ENCODE data around the gene ZCCHC7.

Gene ZCCHC7

DNA sequence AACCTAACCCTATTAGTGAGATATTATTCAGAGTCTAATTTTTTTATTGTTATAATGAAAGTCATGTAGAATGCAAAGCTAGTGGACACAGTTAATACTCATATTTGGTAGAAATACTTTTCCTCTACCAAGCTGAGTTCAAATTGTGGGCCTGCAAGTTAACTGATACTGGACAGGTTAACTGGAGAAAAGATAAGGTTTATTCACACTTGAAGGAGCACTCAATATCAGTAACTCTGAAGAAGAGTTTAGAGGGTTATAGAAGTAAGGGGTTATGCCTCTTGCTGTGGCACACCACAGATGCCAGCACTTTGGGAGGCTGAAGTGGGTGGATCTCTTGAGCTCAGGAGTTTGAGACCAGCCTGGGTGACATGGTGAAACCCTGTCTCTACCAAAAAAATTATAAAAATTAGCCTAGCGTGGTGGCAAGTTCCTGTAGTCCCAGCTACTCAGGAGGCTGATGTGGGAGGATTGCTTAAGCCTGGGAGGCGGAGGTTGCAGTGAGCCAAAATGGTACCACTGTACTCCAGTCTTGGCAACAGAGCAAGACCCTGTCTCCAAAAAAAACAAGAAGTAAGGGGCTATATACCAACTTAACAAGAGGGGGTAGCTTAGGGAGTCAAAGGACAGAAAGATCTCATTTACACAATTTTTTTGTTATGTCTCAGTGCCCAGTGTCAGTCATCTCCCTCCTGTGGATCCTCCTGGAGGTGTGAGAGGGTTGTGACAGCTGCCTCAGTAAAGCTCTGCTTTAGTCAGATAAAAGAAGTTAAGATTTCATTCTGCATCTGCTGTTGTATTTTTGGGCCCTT is 180.9 kb downstream of the ZCCHC7 start:
- no peak for TF ChIP-seq TAF1 (IDR thresholded peaks at IDR 0.05; ENCODE audit: borderline replicate concordance, insufficient read depth, low read length)
- TF ChIP-seq SIN3A (IDR thresholded peaks at IDR 0.05; ENCODE audit: borderline replicate concordance, insufficient read depth, low read length) = no peak
- TF ChIP-seq, protein P1, sequence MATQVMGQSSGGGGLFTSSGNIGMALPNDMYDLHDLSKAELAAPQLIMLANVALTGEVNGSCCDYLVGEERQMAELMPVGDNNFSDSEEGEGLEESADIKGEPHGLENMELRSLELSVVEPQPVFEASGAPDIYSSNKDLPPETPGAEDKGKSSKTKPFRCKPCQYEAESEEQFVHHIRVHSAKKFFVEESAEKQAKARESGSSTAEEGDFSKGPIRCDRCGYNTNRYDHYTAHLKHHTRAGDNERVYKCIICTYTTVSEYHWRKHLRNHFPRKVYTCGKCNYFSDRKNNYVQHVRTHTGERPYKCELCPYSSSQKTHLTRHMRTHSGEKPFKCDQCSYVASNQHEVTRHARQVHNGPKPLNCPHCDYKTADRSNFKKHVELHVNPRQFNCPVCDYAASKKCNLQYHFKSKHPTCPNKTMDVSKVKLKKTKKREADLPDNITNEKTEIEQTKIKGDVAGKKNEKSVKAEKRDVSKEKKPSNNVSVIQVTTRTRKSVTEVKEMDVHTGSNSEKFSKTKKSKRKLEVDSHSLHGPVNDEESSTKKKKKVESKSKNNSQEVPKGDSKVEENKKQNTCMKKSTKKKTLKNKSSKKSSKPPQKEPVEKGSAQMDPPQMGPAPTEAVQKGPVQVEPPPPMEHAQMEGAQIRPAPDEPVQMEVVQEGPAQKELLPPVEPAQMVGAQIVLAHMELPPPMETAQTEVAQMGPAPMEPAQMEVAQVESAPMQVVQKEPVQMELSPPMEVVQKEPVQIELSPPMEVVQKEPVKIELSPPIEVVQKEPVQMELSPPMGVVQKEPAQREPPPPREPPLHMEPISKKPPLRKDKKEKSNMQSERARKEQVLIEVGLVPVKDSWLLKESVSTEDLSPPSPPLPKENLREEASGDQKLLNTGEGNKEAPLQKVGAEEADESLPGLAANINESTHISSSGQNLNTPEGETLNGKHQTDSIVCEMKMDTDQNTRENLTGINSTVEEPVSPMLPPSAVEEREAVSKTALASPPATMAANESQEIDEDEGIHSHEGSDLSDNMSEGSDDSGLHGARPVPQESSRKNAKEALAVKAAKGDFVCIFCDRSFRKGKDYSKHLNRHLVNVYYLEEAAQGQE (IDR thresholded peaks at IDR 0.05; ENCODE audit: insufficient read depth in 1 of 2, low read depth in 2 of 2, low read length in 2 of 2) = no peak
- no peak for TF ChIP-seq POLR2AphosphoS5 (IDR thresholded peaks at IDR 0.05; ENCODE audit: low read depth, low read length)
- no peak for TF ChIP-seq FOXP2 (optimal IDR thresholded peaks at IDR 0.05; ENCODE audit: borderline replicate concordance, extremely low read depth, extremely low read length, insufficient read depth)

DNA sequence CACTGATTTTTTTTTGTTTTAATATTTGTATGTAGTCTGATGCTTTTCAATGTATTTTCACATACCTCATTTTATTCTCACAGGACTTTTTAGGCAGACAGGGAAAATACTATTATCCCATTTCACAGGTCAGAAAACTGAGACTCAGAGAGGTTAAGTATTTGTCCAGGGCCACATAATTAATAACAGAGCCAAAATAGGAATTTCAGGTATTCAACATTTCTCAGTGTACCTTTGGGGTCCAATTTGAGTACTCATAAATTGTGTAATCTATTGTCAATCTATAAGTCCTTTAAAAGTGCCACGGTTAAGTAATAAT is 181.4 kb downstream of the ZCCHC7 start:
- TF ChIP-seq FOXP2 (optimal IDR thresholded peaks at IDR 0.05; ENCODE audit: borderline replicate concordance, extremely low read depth, extremely low read length, insufficient read depth) = no peak
- TF ChIP-seq POLR2AphosphoS5 (IDR thresholded peaks at IDR 0.05; ENCODE audit: low read depth, low read length) = no peak
- TF ChIP-seq, protein P1 (IDR thresholded peaks at IDR 0.05; ENCODE audit: insufficient read depth in 1 of 2, low read depth in 2 of 2, low read length in 2 of 2) = no peak
- no peak for TF ChIP-seq TAF1 (IDR thresholded peaks at IDR 0.05; ENCODE audit: borderline replicate concordance, insufficient read depth, low read length)
- no peak for TF ChIP-seq SIN3A (IDR thresholded peaks at IDR 0.05; ENCODE audit: borderline replicate concordance, insufficient read depth, low read length)

DNA sequence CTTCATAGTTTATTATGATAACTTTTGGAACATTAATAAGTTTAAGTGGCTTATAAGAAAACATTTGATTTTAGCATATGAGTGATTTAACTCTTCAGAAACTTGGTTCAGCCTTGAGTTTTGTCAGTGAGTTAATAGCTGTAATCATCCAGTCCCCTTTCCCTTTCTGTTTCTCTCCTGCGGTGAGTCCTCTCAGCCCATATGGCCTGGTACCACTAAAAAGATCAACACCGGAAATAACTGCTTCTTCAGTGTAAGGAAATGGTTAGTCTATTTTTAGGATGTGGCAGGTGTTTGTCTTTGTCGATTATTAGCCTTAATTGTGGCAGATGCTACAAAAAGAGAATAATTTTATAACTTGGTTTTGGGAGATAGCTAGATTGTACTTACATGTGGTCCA is 181.9 kb downstream of the ZCCHC7 start:
- no peak for TF ChIP-seq POLR2AphosphoS5 (IDR thresholded peaks at IDR 0.05; ENCODE audit: low read depth, low read length)
- no peak for TF ChIP-seq TAF1 (IDR thresholded peaks at IDR 0.05; ENCODE audit: borderline replicate concordance, insufficient read depth, low read length)
- TF ChIP-seq, protein P1 (IDR thresholded peaks at IDR 0.05; ENCODE audit: insufficient read depth in 1 of 2, low read depth in 2 of 2, low read length in 2 of 2) = no peak
- TF ChIP-seq SIN3A (IDR thresholded peaks at IDR 0.05; ENCODE audit: borderline replicate concordance, insufficient read depth, low read length) = no peak
- TF ChIP-seq FOXP2 (optimal IDR thresholded peaks at IDR 0.05; ENCODE audit: borderline replicate concordance, extremely low read depth, extremely low read length, insufficient read depth) = no peak

DNA sequence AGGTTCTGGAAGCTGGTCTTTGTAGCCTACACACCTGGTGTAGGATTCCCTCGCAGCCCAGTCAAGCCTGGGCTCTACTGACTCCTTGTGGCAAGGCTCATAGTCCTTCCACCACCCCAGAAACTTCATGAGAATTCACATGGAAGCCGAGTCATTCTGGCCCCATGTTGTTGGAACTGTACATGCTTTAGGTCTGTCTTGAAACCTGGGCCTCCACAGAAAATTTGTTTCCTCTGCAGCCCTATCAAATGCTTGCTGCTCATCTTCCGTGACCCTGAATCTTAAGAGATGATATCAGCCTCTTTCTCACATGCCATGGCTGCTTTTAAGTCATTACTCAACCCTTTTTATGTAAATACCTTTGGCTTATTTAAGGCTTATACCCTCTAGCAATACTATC is 188.8 kb downstream of the ZCCHC7 start:
- TF ChIP-seq, protein P1 (IDR thresholded peaks at IDR 0.05; ENCODE audit: insufficient read depth in 1 of 2, low read depth in 2 of 2, low read length in 2 of 2) = no peak
- TF ChIP-seq TAF1 (IDR thresholded peaks at IDR 0.05; ENCODE audit: borderline replicate concordance, insufficient read depth, low read length) (no peak), POLR2AphosphoS5 (IDR thresholded peaks at IDR 0.05; ENCODE audit: low read depth, low read length) (no peak), FOXP2 (optimal IDR thresholded peaks at IDR 0.05; ENCODE audit: borderline replicate concordance, extremely low read depth, extremely low read length, insufficient read depth) (no peak), SIN3A (IDR thresholded peaks at IDR 0.05; ENCODE audit: borderline replicate concordance, insufficient read depth, low read length) (no peak)

All from PFSK-1 (cell line).